Gastrocnemius medialis (tissue), 4 donors: Measurements from ENCODE around the gene CAMTA1. TPM values are rescaled to one million over a fixed set of nuclear protein-coding genes. Genes with fewer than 3 reads are reported as not detected.
A peak's percentile ranks its signal among the peaks of the same experiment; 100 is the strongest.

Experiments
- ATAC-seq, 2 donors: fragments of 150-250 bp; one replicate each; pipeline ENCODE4 v1.9.1; 2016
- DNase-seq, 2 donors: peaks; one replicate each; pipeline ENCODE4 v3.0.0-alpha.2; 2019
- H3K27ac ChIP-seq, 4 donors: fragments of 200-600 bp; sonication (generic); 1 replicate in 1 of 4; 2 replicates in 3 of 4; pipeline ENCODE4 v1.5.1; 2016 to 2018; ENCODE audit warnings: mild to moderate bottlenecking in 2 of 4, moderate library complexity in 1 of 4
- H3K27me3 ChIP-seq, 3 donors: fragments of 200-600 bp; sonication (generic) in 2 of 3; 1 replicate in 1 of 3; 2 replicates in 2 of 3; pipeline versions ENCODE4 v1.5.1 to v1.6.0; 2016 to 2019; ENCODE audit warnings: mild to moderate bottlenecking in 1 of 3, moderate library complexity in 1 of 3
- H3K36me3 ChIP-seq, 2 donors: fragments of 200-600 bp; sonication (generic) in 1 of 2; one replicate each; pipeline ENCODE4 v1.5.1; 2017 to 2018
- H3K4me1 ChIP-seq, 2 donors: fragments of 200-600 bp; sonication (generic) in 1 of 2; one replicate each; pipeline ENCODE4 v1.5.1; 2016 to 2017; ENCODE audit warnings: mild to moderate bottlenecking in 2 of 2
- H3K4me3 ChIP-seq, 4 donors: fragments of 200-600 bp; sonication (generic) in 3 of 4; 1 replicate in 1 of 4; 2 replicates in 3 of 4; pipeline ENCODE4 v1.5.1; 2016 to 2019; ENCODE audit warnings: mild to moderate bottlenecking in 2 of 4
- H3K9me3 ChIP-seq, 3 donors: fragments of 200-600 bp; sonication (generic) in 2 of 3; 1 replicate in 1 of 3; 2 replicates in 2 of 3; pipeline ENCODE4 v1.5.1; 2016 to 2019
- CTCF ChIP-seq, 5 experiments: fragments of 450-650 bp in 3 of 5; fragments of 200-600 bp in 2 of 5; sonication (generic) in 2 of 5; IDR thresholded peaks in 4 of 5; conservative IDR thresholded peaks in 1 of 5; 1 replicate in 4 of 5; 2 replicates in 1 of 5; pipeline ENCODE4 v1.5.1; 2016 to 2019; ENCODE audit warnings: antibody characterized with exemption in 5 of 5, mild to moderate bottlenecking in 3 of 5, moderate library complexity in 3 of 5
- POLR2A ChIP-seq, 2 donors: fragments of 450-650 bp; IDR thresholded peaks; one replicate each; pipeline ENCODE4 v1.6.1; 2017; ENCODE audit warnings: antibody characterized with exemption in 2 of 2, mild to moderate bottlenecking in 2 of 2, moderate library complexity in 2 of 2
- in situ Hi-C, 4 donors: fragments of 200-750 bp; cut with MboI; loops; one replicate each; pipeline versions ENCODE4 v1.15.0 to v1.8.0; 2017; ENCODE audit warnings: low sequenced_read_pairs in 4 of 4
- intact Hi-C: fragments of 100-400 bp; cut with DNase I; formaldehyde crosslinking; loops from one replicate; pipeline ENCODE4 v1.15.1; 2023; ENCODE audit warnings: low total_unique reads
- total RNA-seq, 4 donors: library from RNA; depleted of rRNA; stranded (reverse); fragments of >200 nt; gene quantifications; one replicate each; pipeline versions ENCODE4 v1.1.0 to v1.2.3, GENCODE V29; 2016

Gene CAMTA1
- total RNA-seq, 4 donors from 2014 or later: 60.5 to 113 (median 70.4) TPM

GRCh38 chr1:7516929-7517328 is 731.7 kb downstream of the CAMTA1 start:
- Histone ChIP-seq H3K36me3 (no peaks in the 10 kb centered on the region), H3K4me3 (no peak overlapping the region), H3K27me3 (no peaks in the 10 kb centered on the region), H3K4me1 (peaks cover 9 to 14% of the 10 kb centered on the region in 2 donors), H3K27ac (no peak overlapping the region), H3K9me3 (no peaks in the 10 kb centered on the region)
- TF ChIP-seq POLR2A (IDR thresholded peaks at IDR 0.05): no peak
- no peak for TF ChIP-seq CTCF (IDR thresholded peaks at IDR 0.05 in 4 of 5, conservative IDR thresholded peaks at IDR 0.05 in 1 of 5)
- intact Hi-C loops: no loop called here
- ATAC-seq (no peak), DNase-seq (no peak)
- in situ Hi-C loops: no loop called here

- ATAC-seq (peak; percentile 95 to 97), DNase-seq (peak; percentile 61 to 72)
- Histone ChIP-seq H3K4me3 (no peak overlapping the region), H3K27ac (peak overlapping the region; percentile 26 to 76 (median 61)), H3K4me1 (peaks cover 9 to 14% of the 10 kb centered on the region in 2 donors), H3K36me3 (no peaks in the 10 kb centered on the region), H3K9me3 (no peaks in the 10 kb centered on the region), H3K27me3 (no peaks in the 10 kb centered on the region)
- intact Hi-C loops: no loop called here
- in situ Hi-C loops: no loop called here
- TF ChIP-seq CTCF (IDR thresholded peaks at IDR 0.05 in 4 of 5, conservative IDR thresholded peaks at IDR 0.05 in 1 of 5): no peak
- TF ChIP-seq POLR2A (IDR thresholded peaks at IDR 0.05): no peak
Measured at GRCh38 chr1:7517611-7518330, 732.5 kb downstream of the CAMTA1 start.

- no peak for ATAC-seq
Measured at GRCh38 chr1:7518411-7518810, 733.2 kb downstream of the CAMTA1 start.

GRCh38 chr1:7519181-7519860 is 734.1 kb downstream of the CAMTA1 start:
- H3K4me3 ChIP-seq: no peak overlapping the region
- H3K36me3 ChIP-seq: no peaks in the 10 kb centered on the region
- H3K27me3 ChIP-seq: no peaks in the 10 kb centered on the region
- in situ Hi-C loops (no loop called here), intact Hi-C loops (no loop called here)
- DNase-seq: no peak
- H3K27ac ChIP-seq: no peak overlapping the region
- H3K4me1 ChIP-seq: peaks cover 9 to 14% of the 10 kb centered on the region in 2 donors
- TF ChIP-seq POLR2A (IDR thresholded peaks at IDR 0.05): no peak
- TF ChIP-seq CTCF (IDR thresholded peaks at IDR 0.05 in 4 of 5, conservative IDR thresholded peaks at IDR 0.05 in 1 of 5): no peak
- H3K9me3 ChIP-seq: no peaks in the 10 kb centered on the region
- no peak for ATAC-seq

More at GRCh38 chr1:7518411-7518810, 733.2 kb downstream of the CAMTA1 start:
- H3K4me1 ChIP-seq: peaks cover 9 to 14% of the 10 kb centered on the region in 2 donors
- no peak for TF ChIP-seq POLR2A (IDR thresholded peaks at IDR 0.05)
- no peak for TF ChIP-seq CTCF (IDR thresholded peaks at IDR 0.05 in 4 of 5, conservative IDR thresholded peaks at IDR 0.05 in 1 of 5)
- H3K27me3 ChIP-seq: no peaks in the 10 kb centered on the region
- H3K27ac ChIP-seq: peak overlapping the region in 3 of 4 donors; percentile 38 to 76 (median 66)
- no peak for DNase-seq
- H3K9me3 ChIP-seq: no peaks in the 10 kb centered on the region
- intact Hi-C loops: no loop called here
- H3K4me3 ChIP-seq: no peak overlapping the region
- H3K36me3 ChIP-seq: no peaks in the 10 kb centered on the region
- in situ Hi-C loops: no loop called here
